ENCODE results near the gene CNOT11.

CNOT11 gene

GRCh38 chr2:101278925-101279324 lies 26.2 kb downstream of the CNOT11 start:
- no peak for DNase-seq (ENCODE audit: low spot score)

GRCh38 chr2:101281482-101281881 lies 28.8 kb downstream of the CNOT11 start:
- no peak for DNase-seq (ENCODE audit: low spot score)

- no peak for DNase-seq (ENCODE audit: low spot score)
Measured at GRCh38 chr2:101282980-101283379, 30.3 kb downstream of the CNOT11 start.

GRCh38 chr2:101286684-101287083 lies 34.0 kb downstream of the CNOT11 start:
- no peak for DNase-seq (ENCODE audit: low spot score)

- DNase-seq (ENCODE audit: low spot score), result no peak
Measured at GRCh38 chr2:101287303-101287702, 34.6 kb downstream of the CNOT11 start.

GRCh38 chr2:101290711-101291110 lies 38.0 kb downstream of the CNOT11 start:
- DNase-seq (ENCODE audit: low spot score), result no peak

- DNase-seq (ENCODE audit: low spot score), result no peak
Measured at GRCh38 chr2:101291973-101292372, 39.3 kb downstream of the CNOT11 start.

GRCh38 chr2:101293544-101293943 lies 40.9 kb downstream of the CNOT11 start:
- no peak for DNase-seq (ENCODE audit: low spot score)

GRCh38 chr2:101294861-101295260 lies 42.2 kb downstream of the CNOT11 start:
- DNase-seq (ENCODE audit: low spot score), result no peak

GRCh38 chr2:101295895-101296294 lies 43.2 kb downstream of the CNOT11 start:
- DNase-seq (ENCODE audit: low spot score), result no peak

- DNase-seq (ENCODE audit: low spot score), result no peak
Measured at GRCh38 chr2:101296371-101296770, 43.7 kb downstream of the CNOT11 start.

GRCh38 chr2:101297383-101297782 lies 44.7 kb downstream of the CNOT11 start:
- no peak for DNase-seq (ENCODE audit: low spot score)

GRCh38 chr2:101299604-101300003 lies 46.9 kb downstream of the CNOT11 start:
- no peak for DNase-seq (ENCODE audit: low spot score)

GRCh38 chr2:101300164-101300563 lies 47.5 kb downstream of the CNOT11 start:
- DNase-seq (ENCODE audit: low spot score), result no peak

GRCh38 chr2:101300836-101301235 lies 48.1 kb downstream of the CNOT11 start:
- no peak for DNase-seq (ENCODE audit: low spot score)

GRCh38 chr2:101302016-101302415 lies 49.3 kb downstream of the CNOT11 start:
- no peak for DNase-seq (ENCODE audit: low spot score)

- no peak for DNase-seq (ENCODE audit: low spot score)
Measured at GRCh38 chr2:101303688-101304087, 51.0 kb downstream of the CNOT11 start.

- DNase-seq (ENCODE audit: low spot score), result no peak
Measured at GRCh38 chr2:101305035-101305434, 52.3 kb downstream of the CNOT11 start.

- DNase-seq (ENCODE audit: low spot score), result peak; percentile 45
Measured at GRCh38 chr2:101305492-101306078, 52.9 kb downstream of the CNOT11 start.

- DNase-seq (ENCODE audit: low spot score), result no peak
Measured at GRCh38 chr2:101306410-101306809, 53.7 kb downstream of the CNOT11 start.

- no peak for DNase-seq (ENCODE audit: low spot score)
Measured at GRCh38 chr2:101307503-101307902, 54.8 kb downstream of the CNOT11 start.

GRCh38 chr2:101307950-101308431 lies 55.3 kb downstream of the CNOT11 start:
- DNase-seq (ENCODE audit: low spot score), result no peak

GRCh38 chr2:101308432-101309210 lies 55.9 kb downstream of the CNOT11 start, which contains the start of gene RNF149:
Gene RNF149 (minus strand): TSS chr2:101308701. CDS start chr2:101308588, 113 bp downstream.
- peak; percentile 99 for DNase-seq (ENCODE audit: low spot score)

All from COLO829 (cell line).